HepG2 (cell line): ENCODE results near the gene EDC3. TPM values are rescaled to one million over a fixed set of nuclear protein-coding genes. Genes with fewer than 3 reads are reported as not detected.

Experiments used
- BCL6 ChIP-seq: IDR thresholded peaks from 2 replicates; pipeline ENCODE4 v1.6.1; 2016; ENCODE audit warnings: missing genetic modification reagents, missing compliant biosample characterization
- GATAD1 ChIP-seq: IDR thresholded peaks from 2 replicates; pipeline ENCODE4 v1.6.1; 2016; ENCODE audit warnings: missing genetic modification reagents, missing compliant biosample characterization
- MEIS1 ChIP-seq: sonication (generic); formaldehyde crosslinking; IDR thresholded peaks from 2 replicates; pipeline ENCODE4 v1.9.0; 2021; ENCODE audit warnings: mild to moderate bottlenecking, missing genetic modification reagents, moderate library complexity, borderline replicate concordance
- MNT ChIP-seq: fragments of 450-650 bp; IDR thresholded peaks from 2 replicates; pipeline ENCODE4 v1.6.1; 2016
- PATZ1 ChIP-seq: sonication (generic); formaldehyde crosslinking; IDR thresholded peaks from 2 replicates; pipeline ENCODE4 v1.4.0; 2020; ENCODE audit warnings: missing genetic modification reagents
- SMAD1 ChIP-seq: sonication (generic); formaldehyde crosslinking; IDR thresholded peaks from 2 replicates; pipeline ENCODE4 v1.4.0; 2020; ENCODE audit warnings: missing genetic modification reagents, low read depth, mild to moderate bottlenecking, borderline replicate concordance
- SMAD3 ChIP-seq: sonication (generic); formaldehyde crosslinking; IDR thresholded peaks from 2 replicates; pipeline ENCODE4 v1.4.0; 2020; ENCODE audit warnings: missing genetic modification reagents
- TCF12 ChIP-seq, 2 experiments: fragments of 450-650 bp in 1 of 2; sonication (generic) in 1 of 2; formaldehyde crosslinking in 1 of 2; IDR thresholded peaks; 2 replicates each; pipeline versions ENCODE4 v1.6.1 to v1.8.0; 2017 to 2022; ENCODE audit warnings: antibody characterized with exemption in 1 of 2, mild to moderate bottlenecking in 1 of 2, missing genetic modification reagents in 1 of 2, moderate library complexity in 1 of 2
- ZFP36L2 ChIP-seq: sonication (generic); formaldehyde crosslinking; IDR thresholded peaks from 2 replicates; pipeline ENCODE4 v1.4.0; 2020; ENCODE audit warnings: missing genetic modification reagents
- ZNF17 ChIP-seq: sonication (generic); formaldehyde crosslinking; IDR thresholded peaks from 2 replicates; pipeline ENCODE4 v1.5.0; 2020; ENCODE audit warnings: mild to moderate bottlenecking, missing genetic modification reagents
- ZNF282 ChIP-seq: fragments of 450-650 bp; IDR thresholded peaks from 2 replicates; pipeline ENCODE4 v1.6.1; 2018; ENCODE audit not compliant: partially characterized antibody
- ZNF672 ChIP-seq: sonication (generic); formaldehyde crosslinking; IDR thresholded peaks from 2 replicates; pipeline ENCODE4 v1.8.1; 2022; ENCODE audit warnings: missing genetic modification reagents
- ZNF687 ChIP-seq: sonication (generic); formaldehyde crosslinking; IDR thresholded peaks from 2 replicates; pipeline ENCODE4 v1.5.1; 2020; ENCODE audit warnings: mild to moderate bottlenecking, missing genetic modification reagents, moderate library complexity
- polyA plus RNA-seq, 8 experiments: library from polyadenylated mRNA; depleted of rRNA in 3 of 8; stranded (reverse) in 7 of 8; unstranded in 1 of 8; fragments of >200 nt; fragmentation: Illumina TruSeq in 4 of 8; extraction: Trizol in 4 of 8; gene quantifications; 2 replicates each; pipeline versions ENCODE4 v1.2.1 to v1.2.3, GENCODE V29; 2011 to 2016; ENCODE audit warnings: low read depth in 4 of 8, missing spikeins in 1 of 8, mixed read lengths in 1 of 8; ENCODE audit not compliant: insufficient read depth in 1 of 8
- total RNA-seq, 5 experiments: library from RNA; depleted of rRNA; stranded (reverse); fragments of >200 nt; fragmentation: Illumina TruSeq; extraction: Trizol; gene quantifications; 2 replicates each; pipeline ENCODE4 v1.2.3, GENCODE V29; 2016; ENCODE audit warnings: low read depth in 1 of 5
- TF ChIP-seq, protein P1 (sequence below): IDR thresholded peaks from 2 replicates; pipeline ENCODE4 v1.4.0; 2020; ENCODE audit warnings: mild to moderate bottlenecking, missing genetic modification reagents
- TF ChIP-seq, protein P2 (sequence below): sonication (generic); formaldehyde crosslinking; IDR thresholded peaks from 2 replicates; pipeline ENCODE4 v1.4.0; 2020; ENCODE audit warnings: missing genetic modification reagents

EDC3 gene
- total and polyA plus RNA-seq, 2 of the 13 experiments (the other 11 are each of a cell fraction or from before 2014, with no cell fraction given): 17.4 to 32.0 TPM

DNA sequence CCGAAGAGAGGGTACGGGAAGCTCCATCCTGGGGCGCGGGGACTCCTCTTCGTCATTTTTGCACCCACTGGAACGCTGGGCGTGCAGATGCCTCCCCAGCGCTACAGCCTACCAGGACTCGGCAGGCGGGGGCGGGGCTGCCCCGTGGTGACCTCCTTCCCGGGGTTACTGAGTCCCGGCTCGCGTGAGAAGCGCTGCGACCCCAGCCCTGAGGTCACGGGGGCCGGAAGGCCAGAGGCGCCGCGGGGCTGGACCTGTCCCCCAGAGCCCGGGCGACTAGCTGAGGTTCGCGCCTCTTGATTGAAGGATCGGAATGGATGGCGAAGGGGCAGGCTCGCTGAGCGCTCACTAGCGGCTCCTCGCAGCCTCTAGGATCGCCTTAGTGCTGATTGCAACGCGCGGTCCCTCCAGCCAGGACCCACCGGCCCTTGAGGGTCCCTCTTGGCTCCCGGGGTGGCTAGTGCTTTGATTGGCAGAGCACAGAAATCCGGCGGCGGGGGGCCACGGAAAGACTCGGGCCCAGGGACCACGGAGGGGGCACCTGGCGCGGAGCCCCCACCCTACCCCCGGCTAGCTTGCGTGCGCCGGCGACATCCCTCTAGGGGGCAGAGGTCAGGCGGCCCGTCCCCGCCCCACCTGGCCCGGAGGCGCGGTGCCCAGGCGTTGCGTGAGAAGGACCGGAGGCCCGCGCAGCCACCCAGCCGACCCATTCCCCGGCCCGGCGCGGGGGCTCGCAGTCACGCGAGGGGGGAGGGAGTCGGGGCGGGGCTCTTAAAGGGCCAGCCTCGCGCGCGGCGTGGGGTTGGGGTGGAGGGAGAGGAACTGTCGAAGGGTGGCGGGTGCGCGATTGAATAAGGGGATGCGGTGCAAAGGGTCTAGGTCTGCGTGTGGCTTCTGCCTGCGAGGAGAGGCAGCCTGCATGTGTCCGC lies 30.3 kb upstream of the EDC3 start (continued):
- TF ChIP-seq PATZ1 (CRISPR knock-in tag) (peak; percentile 97), ZNF687 (CRISPR knock-in tag) (peak; percentile 90), MNT (no peak), BCL6 (peak; percentile 66), SMAD3 (CRISPR knock-in tag) (0 out of 2 replicates have a peak, but pooled peaks have one; percentile 10), SMAD1 (CRISPR knock-in tag) (no peak), ZNF282 (no peak), ZNF672 (no peak), GATAD1 (CRISPR knock-in tag) (no peak; the same call in 1 of the 2 replicates), TCF12 (IDR thresholded peaks at IDR 0.05) (no peak), TCF12 (CRISPR knock-in tag; IDR thresholded peaks at IDR 0.05) (no peak), MEIS1 (no peak), ZNF17 (no peak), ZFP36L2 (CRISPR knock-in tag) (no peak)
- TF ChIP-seq, protein P1, sequence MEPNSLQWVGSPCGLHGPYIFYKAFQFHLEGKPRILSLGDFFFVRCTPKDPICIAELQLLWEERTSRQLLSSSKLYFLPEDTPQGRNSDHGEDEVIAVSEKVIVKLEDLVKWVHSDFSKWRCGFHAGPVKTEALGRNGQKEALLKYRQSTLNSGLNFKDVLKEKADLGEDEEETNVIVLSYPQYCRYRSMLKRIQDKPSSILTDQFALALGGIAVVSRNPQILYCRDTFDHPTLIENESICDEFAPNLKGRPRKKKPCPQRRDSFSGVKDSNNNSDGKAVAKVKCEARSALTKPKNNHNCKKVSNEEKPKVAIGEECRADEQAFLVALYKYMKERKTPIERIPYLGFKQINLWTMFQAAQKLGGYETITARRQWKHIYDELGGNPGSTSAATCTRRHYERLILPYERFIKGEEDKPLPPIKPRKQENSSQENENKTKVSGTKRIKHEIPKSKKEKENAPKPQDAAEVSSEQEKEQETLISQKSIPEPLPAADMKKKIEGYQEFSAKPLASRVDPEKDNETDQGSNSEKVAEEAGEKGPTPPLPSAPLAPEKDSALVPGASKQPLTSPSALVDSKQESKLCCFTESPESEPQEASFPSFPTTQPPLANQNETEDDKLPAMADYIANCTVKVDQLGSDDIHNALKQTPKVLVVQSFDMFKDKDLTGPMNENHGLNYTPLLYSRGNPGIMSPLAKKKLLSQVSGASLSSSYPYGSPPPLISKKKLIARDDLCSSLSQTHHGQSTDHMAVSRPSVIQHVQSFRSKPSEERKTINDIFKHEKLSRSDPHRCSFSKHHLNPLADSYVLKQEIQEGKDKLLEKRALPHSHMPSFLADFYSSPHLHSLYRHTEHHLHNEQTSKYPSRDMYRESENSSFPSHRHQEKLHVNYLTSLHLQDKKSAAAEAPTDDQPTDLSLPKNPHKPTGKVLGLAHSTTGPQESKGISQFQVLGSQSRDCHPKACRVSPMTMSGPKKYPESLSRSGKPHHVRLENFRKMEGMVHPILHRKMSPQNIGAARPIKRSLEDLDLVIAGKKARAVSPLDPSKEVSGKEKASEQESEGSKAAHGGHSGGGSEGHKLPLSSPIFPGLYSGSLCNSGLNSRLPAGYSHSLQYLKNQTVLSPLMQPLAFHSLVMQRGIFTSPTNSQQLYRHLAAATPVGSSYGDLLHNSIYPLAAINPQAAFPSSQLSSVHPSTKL (CRISPR knock-in tag): peak; percentile 58
- TF ChIP-seq, protein P2, sequence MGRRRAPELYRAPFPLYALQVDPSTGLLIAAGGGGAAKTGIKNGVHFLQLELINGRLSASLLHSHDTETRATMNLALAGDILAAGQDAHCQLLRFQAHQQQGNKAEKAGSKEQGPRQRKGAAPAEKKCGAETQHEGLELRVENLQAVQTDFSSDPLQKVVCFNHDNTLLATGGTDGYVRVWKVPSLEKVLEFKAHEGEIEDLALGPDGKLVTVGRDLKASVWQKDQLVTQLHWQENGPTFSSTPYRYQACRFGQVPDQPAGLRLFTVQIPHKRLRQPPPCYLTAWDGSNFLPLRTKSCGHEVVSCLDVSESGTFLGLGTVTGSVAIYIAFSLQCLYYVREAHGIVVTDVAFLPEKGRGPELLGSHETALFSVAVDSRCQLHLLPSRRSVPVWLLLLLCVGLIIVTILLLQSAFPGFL (CRISPR knock-in tag): no peak
